Measurements from ENCODE around the gene NOTCH1.

- TF ChIP-seq POLR2A (IDR thresholded peaks at IDR 0.05) (no peak), CTCF (IDR thresholded peaks at IDR 0.05) (no peak)
These were observed 43.0 kb upstream of the NOTCH1 start for GRCh38 chr9:136588663-136589464.

All from Peyer's patch (tissue), 4 donors.